SJSA1 (cell line): ENCODE measurements around the gene TAF1A. TPM values are rescaled to one million over a fixed set of nuclear protein-coding genes. Genes with fewer than 3 reads are reported as not detected.

ENCODE experiments used
- DNase-seq, 2 experiments: peaks; one replicate each; pipeline ENCODE4 v3.0.0-alpha.2; 2015 to 2020; ENCODE audit warnings: low spot score in 2 of 2, low read depth in 1 of 2
- H3K27ac ChIP-seq: fragments of 250-450 bp; sonication (Bioruptor Pico); 2 replicates; pipeline ENCODE4 v1.5.1; 2020; ENCODE audit warnings: mild to moderate bottlenecking, moderate library complexity
- H3K27me3 ChIP-seq: fragments of 250-450 bp; sonication (Bioruptor Pico); replicated peaks from 2 replicates; pipeline ENCODE4 v1.5.1; 2020; ENCODE audit warnings: mild to moderate bottlenecking, moderate library complexity
- H3K36me3 ChIP-seq: fragments of 250-450 bp; sonication (Bioruptor Pico); 2 replicates; pipeline ENCODE4 v1.5.1; 2020; ENCODE audit warnings: mild to moderate bottlenecking
- H3K4me1 ChIP-seq: fragments of 250-450 bp; sonication (Bioruptor Pico); replicated peaks from 2 replicates; pipeline ENCODE4 v1.6.1; 2021; ENCODE audit warnings: mild to moderate bottlenecking
- H3K4me3 ChIP-seq: fragments of 250-450 bp; sonication (Bioruptor Pico); 2 replicates; pipeline ENCODE4 v1.5.1; 2020; ENCODE audit warnings: mild to moderate bottlenecking
- H3K9me3 ChIP-seq: fragments of 250-450 bp; sonication (Bioruptor Pico); replicated peaks from 2 replicates; pipeline ENCODE4 v1.5.1; 2020; ENCODE audit warnings: mild to moderate bottlenecking
- total RNA-seq: library from RNA; depleted of rRNA; stranded (reverse); fragments of >200 nt; shearing (Covaris generic); gene quantifications from 2 replicates; pipeline ENCODE4 v1.2.3, GENCODE V29; 2014

TAF1A gene
- total RNA-seq, 1 experiment from 2014 or later, result 10.8 TPM

DNA sequence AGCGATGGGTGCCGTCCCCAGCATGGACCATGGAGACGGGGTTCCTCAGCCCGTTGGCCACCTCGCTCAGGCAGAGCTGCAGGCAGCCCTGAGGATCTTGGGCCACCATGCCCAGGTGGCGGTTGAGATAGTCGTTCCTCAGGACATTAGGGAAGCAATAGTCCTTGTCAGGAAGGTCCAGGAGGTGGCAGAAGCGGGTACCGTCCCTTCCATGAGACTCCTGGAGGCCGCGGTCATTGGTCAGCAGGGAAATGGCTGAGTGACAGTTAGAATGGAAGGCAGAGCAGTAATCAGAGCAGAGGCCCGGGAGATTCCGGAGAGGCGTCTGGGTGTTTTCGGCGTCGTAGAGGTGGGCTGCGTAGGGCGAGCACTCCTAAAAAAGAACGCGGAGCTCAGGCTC is 45.9 kb downstream of the TAF1A start:
- no peak overlapping the region for H3K27ac ChIP-seq
- no peaks in the 10 kb centered on the region for H3K9me3 ChIP-seq
- DNase-seq, result no peak
- H3K27me3 ChIP-seq, result no peaks in the 10 kb centered on the region
- peaks cover 37% of the 10 kb centered on the region for H3K4me1 ChIP-seq
- H3K4me3 ChIP-seq, result no peak overlapping the region
- H3K36me3 ChIP-seq, result no peaks in the 10 kb centered on the region

DNA sequence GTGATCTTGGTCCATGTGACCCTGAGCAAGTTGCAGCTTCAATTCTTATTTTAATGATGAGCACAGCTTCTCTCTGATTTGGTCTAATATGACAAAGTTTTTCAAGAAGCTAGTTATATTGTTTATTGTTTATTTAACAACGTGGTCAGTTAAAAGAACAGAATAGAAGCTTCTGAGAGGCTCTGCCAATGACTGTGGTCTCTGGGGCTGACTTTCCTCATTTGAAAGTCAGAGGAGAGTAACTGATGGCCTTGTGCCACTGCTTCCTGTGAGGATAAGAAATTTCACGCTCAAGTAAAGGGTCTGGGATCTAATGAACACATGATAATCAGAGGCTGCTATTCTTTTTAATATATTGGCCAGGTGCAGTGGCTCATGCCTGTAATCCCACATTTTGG is 49.1 kb downstream of the TAF1A start:
- H3K4me3 ChIP-seq, result no peak overlapping the region
- no peaks in the 10 kb centered on the region for H3K36me3 ChIP-seq
- no peaks in the 10 kb centered on the region for H3K27me3 ChIP-seq
- H3K4me1 ChIP-seq, result peaks cover 10% of the 10 kb centered on the region
- H3K27ac ChIP-seq, result no peak overlapping the region
- no peaks in the 10 kb centered on the region for H3K9me3 ChIP-seq
- DNase-seq, result no peak

DNA sequence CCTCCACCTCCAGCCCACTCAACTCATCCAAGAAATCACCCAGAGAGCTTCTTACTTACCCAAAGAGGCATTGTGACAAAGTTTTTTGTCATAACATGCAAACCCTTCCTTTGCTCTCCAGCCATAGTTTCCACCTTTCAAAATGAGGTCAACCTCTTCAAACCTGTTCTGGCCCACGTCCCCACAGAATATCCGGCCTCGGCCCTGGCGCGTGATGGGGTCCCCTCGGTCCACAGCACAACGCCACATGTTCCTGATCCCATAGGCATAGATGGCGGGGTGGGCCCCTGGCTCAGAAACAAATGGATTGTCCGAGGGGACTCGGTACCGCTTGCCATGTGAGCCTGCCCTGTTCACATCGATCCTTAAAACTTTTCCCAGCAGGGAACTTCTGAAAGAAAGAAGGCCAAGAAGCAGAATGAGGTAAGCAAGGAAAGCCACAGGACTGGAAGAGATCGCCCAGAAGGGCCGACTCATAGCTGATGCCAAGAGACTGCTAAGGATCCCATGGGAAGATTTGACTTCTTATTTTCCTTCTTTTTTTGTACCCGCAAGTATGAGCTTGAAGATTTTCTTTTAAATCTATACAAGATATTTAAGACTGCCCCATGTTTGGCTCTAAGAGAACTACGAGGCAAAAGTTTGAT is 49.7 kb downstream of the TAF1A start:
- Histone ChIP-seq H3K4me1 (peaks cover 5% of the 10 kb centered on the region), H3K9me3 (no peaks in the 10 kb centered on the region), H3K27ac (no peak overlapping the region), H3K27me3 (no peaks in the 10 kb centered on the region), H3K36me3 (no peaks in the 10 kb centered on the region), H3K4me3 (no peak overlapping the region)
- DNase-seq, result no peak

DNA sequence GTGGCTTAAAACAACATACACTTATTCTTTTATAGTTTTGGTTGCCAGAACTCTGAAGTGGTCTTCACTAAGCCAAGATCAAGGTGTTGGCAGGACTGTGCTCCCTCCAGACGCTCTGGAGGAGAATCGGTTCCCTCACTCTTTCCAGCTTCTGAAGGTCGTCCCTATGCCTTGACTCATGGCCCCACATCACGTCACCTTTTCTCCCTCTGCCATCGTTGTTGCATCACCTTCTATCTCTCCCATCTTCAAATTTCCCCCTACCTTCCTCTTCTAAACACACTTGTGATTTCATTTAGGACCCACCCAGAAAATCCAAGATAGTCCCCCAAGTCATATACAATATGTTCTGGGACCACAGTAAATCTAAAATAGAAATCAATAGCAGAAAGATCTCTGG is 54.3 kb downstream of the TAF1A start:
- Histone ChIP-seq H3K9me3 (no peaks in the 10 kb centered on the region), H3K4me1 (0 out of 2 replicates have a peak, but pooled peaks cover 1% of the 10 kb centered on the region), H3K4me3 (no peak overlapping the region), H3K36me3 (no peaks in the 10 kb centered on the region), H3K27me3 (no peaks in the 10 kb centered on the region), H3K27ac (no peak overlapping the region)
- DNase-seq, result no peak

GRCh38 chr1:222530852-222531251 is 58.9 kb downstream of the TAF1A start:
- no peaks in the 10 kb centered on the region for H3K9me3 ChIP-seq
- DNase-seq, result no peak
- no peaks in the 10 kb centered on the region for H3K27me3 ChIP-seq
- H3K4me1 ChIP-seq, result no peaks in the 10 kb centered on the region
- no peaks in the 10 kb centered on the region for H3K36me3 ChIP-seq
- H3K27ac ChIP-seq, result no peak overlapping the region
- no peak overlapping the region for H3K4me3 ChIP-seq

- Histone ChIP-seq H3K4me3 (no peak overlapping the region), H3K9me3 (no peaks in the 10 kb centered on the region), H3K27ac (no peak overlapping the region), H3K36me3 (no peaks in the 10 kb centered on the region), H3K4me1 (no peaks in the 10 kb centered on the region), H3K27me3 (no peaks in the 10 kb centered on the region)
- DNase-seq, result no peak
These were observed 59.8 kb downstream of the TAF1A start for GRCh38 chr1:222529916-222530315.

- Histone ChIP-seq H3K27me3 (no peaks in the 10 kb centered on the region), H3K4me3 (no peak overlapping the region), H3K9me3 (no peaks in the 10 kb centered on the region), H3K27ac (no peak overlapping the region), H3K4me1 (no peaks in the 10 kb centered on the region), H3K36me3 (no peaks in the 10 kb centered on the region)
- DNase-seq, result no peak
These were observed 60.6 kb downstream of the TAF1A start for GRCh38 chr1:222529181-222529580.

DNA sequence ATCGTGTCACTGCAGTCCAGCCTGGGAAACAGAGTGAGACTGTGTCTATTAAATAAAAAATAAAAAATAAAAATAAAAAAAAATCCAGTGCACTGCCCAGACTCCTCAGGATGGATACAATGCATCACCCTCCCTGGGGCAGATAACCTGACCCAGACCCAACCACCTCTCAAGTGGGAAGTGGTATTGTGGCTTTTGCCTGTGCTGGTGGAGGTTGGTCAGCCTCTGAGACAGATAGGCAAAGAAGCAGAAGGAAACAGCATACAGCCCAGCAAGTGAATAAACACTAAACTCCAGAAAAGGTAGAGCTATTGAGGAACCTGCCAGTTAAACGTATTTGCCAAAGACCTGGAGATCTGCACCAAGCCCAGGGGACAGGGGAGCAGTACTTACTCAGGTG is 63.8 kb downstream of the TAF1A start:
- Histone ChIP-seq H3K36me3 (no peaks in the 10 kb centered on the region), H3K27ac (no peak overlapping the region), H3K9me3 (no peaks in the 10 kb centered on the region), H3K4me3 (no peak overlapping the region), H3K4me1 (no peaks in the 10 kb centered on the region), H3K27me3 (no peaks in the 10 kb centered on the region)
- DNase-seq, result no peak

DNA sequence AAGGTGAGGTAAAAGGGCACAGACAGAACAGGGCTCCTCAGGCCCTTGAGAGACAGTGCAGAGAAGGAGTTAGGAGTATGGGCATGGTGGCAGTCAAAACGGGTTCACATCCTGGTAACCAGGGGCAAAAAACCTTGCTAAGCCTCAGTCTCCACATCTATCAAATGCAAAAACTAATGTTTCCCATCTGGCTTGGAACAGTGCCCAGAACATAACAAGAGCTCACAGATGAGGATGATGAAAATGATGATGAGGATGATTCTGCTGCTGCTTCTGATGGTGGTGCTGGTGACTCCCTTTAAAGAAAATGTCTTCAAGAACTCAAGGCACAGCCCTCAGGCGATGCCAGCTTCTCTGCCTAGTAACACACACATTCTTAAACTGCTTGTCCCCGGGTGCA is 65.9 kb downstream of the TAF1A start:
- no peak overlapping the region for H3K4me3 ChIP-seq
- no peaks in the 10 kb centered on the region for H3K4me1 ChIP-seq
- H3K27me3 ChIP-seq, result no peaks in the 10 kb centered on the region
- no peaks in the 10 kb centered on the region for H3K36me3 ChIP-seq
- DNase-seq, result no peak
- H3K9me3 ChIP-seq, result no peaks in the 10 kb centered on the region
- H3K27ac ChIP-seq, result no peak overlapping the region

DNA sequence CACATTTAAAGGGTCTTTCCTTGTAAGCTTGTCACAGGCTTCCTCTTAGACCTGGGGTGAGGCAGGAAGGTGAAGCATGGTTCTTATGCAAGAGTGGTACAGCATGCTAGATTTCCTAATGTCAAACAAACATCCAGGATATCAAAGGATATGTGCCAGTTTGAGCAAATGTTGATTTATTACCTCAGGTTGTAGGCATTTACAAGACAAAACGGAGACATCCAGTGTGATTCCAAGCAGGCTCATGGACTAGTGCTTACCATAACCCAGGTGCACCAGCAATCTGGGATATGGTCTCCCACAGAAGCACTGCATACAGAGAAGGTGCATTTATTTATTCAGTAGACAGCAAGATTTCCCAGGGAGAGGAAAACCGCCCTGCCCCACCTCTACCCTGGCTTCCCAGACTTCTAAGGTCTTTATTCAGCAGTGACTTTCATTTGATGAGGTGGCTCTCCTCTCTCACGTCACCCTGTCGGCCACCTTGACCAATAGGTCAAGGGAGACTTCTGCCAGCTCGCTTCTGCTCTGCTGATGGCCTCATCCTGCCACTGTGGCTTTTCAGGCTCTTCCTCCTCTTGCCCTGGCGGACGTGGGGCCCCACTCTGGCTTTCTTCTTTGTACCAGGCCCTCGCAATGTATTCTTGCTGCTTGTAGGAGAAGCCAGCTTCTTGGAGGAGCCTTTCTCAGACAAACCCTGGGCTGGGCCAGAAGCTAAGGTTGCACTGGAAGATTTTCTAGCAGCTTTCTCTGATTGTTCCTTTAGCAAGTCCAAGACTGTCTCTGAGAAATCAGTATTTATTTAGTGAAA is 67.4 kb downstream of the TAF1A start:
- DNase-seq, result no peak
- no peaks in the 10 kb centered on the region for H3K4me1 ChIP-seq
- no peak overlapping the region for H3K27ac ChIP-seq
- no peaks in the 10 kb centered on the region for H3K9me3 ChIP-seq
- no peaks in the 10 kb centered on the region for H3K36me3 ChIP-seq
- H3K27me3 ChIP-seq, result no peaks in the 10 kb centered on the region
- H3K4me3 ChIP-seq, result no peak overlapping the region

DNA sequence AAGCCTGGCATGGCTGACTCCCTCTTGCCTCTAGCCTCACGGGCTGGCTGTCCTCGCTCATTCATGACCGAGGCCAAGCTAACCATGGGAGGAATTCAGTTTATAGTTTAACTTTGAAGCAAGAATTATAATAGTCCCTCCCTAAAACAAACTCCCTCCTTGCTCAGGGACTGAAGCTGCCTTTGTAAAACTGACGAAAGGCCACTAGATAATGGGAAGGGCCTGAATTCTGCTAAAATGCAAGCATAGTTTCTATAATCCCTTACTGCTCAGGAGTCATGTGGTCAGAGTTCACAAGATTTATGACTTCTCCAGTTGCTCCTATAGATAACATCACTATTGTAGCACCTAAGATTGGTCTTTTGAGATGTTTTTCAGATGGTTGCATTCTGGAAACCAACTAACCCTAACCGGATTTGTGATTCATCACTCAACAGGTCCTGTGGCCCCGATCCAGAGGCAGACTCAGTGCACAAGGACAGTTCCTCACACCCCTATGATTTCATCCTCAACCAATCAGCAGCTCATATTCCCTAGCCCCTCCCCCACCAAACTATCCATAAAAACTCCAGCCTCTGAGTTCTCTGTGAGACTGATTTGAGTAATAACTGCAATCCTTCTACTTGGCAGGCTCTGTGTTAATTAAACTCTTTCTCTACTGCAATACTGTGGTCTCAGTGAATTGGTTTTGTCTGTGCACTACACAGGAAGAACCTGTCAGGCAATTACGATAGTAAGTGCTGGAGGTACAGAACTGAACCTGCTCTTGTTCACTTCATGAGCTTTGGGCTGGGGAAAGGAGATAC is 68.2 kb downstream of the TAF1A start:
- DNase-seq, result no peak
- Histone ChIP-seq H3K4me1 (no peaks in the 10 kb centered on the region), H3K4me3 (no peak overlapping the region), H3K36me3 (no peaks in the 10 kb centered on the region), H3K27ac (no peak overlapping the region), H3K9me3 (no peaks in the 10 kb centered on the region), H3K27me3 (no peaks in the 10 kb centered on the region)
